D721Med (cell line): ENCODE data around the gene ADAMTSL3.

ENCODE experiments used
- DNase-seq: peaks from one replicate; pipeline ENCODE4 v3.0.0; 2011; ENCODE audit warnings: low spot score; ENCODE audit not compliant: insufficient read length
- FAIRE-seq: peaks from 2 replicates; lab custom pipeline; 2011; peaks lifted over from hg19 to GRCh38; lab: Jason Lieb, UNC
- CTCF ChIP-seq: IDR thresholded peaks from 2 replicates; pipeline ENCODE4 v1.5.1; 2012; ENCODE audit warnings: mild to moderate bottlenecking, control low read depth; ENCODE audit not compliant: insufficient read depth; ENCODE audit errors: missing control alignments

The ADAMTSL3 gene

GRCh38 chr15:83991163-83991562 lies 337.2 kb downstream of the ADAMTSL3 start:
- DNase-seq, result no peak
- no peak for FAIRE-seq
- TF ChIP-seq CTCF, result no peak

- no peak for TF ChIP-seq CTCF
- FAIRE-seq (no peak), DNase-seq (no peak)
Observed at GRCh38 chr15:83992324-83993031, 338.6 kb downstream of the ADAMTSL3 start.

- no peak for DNase-seq
- TF ChIP-seq CTCF, result no peak
- FAIRE-seq, result no peak
Observed at GRCh38 chr15:83993591-83993990, 339.7 kb downstream of the ADAMTSL3 start.

DNA sequence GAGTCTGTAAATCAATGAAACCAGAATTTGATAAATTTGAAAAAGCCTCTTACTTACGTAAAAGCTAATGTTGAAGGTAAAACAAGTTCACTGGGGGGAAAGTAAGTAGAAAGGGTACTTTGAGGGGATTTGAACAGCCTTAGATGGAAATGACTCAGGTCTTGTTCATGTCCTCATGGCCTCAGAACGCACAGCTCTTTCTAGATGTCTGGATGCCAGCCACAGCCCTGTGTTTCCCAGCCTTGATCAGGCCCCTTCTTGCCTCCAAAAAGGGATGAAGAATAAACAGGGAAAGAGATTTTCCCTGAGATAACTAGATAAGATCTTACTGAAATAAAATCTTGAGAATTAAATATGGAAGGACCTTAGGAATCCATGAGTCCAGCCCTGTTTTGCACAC lies 344.6 kb downstream of the ADAMTSL3 start:
- no peak for FAIRE-seq
- no peak for TF ChIP-seq CTCF
- no peak for DNase-seq

DNA sequence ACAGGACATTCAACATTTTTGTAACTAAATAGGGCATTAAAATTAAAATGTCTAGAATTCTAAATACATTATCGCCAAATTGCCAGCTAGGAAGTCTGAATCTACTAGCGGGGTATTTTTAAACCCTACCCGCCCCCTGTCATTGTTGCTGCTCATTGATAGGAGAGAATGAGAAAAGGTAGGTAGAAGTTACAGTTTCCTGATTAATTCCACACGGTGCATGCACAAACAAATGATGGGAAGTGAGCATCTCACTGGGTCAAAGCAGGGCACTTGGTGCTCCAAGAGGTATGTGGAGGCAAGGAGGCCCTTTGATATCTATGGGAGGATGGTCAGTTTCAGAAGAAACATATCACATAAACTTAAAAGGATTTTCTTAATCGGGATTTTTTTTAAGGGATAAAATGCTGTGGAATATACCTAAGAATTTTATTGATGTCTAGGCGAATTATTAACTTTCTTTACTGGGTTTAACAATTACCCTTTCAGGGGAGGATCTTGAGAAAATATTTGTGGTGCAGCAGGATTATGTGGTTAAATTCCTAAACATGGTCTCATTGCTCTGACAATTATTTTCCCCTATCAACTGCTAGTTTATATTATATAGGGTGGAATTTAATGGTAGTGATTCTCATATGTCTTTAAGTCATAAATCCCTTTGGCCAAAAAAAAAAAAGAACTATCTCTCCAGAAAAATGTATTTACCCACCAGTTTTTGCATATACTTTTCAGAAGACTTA lies 345.6 kb downstream of the ADAMTSL3 start:
- no peak for TF ChIP-seq CTCF
- DNase-seq (no peak), FAIRE-seq (no peak)

DNA sequence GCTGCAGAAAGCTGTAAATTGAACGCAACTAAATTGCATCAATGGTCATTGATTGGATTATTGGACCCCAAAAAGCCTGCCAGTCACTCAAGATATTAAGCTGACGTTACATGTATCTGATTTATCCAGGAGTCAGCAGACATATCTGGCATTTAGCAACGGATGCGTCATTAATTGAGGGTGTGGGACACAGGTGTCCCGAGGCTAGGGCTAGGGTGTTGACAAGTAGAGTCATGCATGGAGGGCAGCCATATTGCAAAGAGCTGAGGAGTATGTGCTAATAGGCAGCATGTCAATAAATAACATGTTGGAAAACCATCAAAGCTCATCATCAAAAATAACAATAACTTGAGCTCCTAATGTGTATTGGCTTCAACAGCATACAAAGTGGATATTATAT lies 347.1 kb downstream of the ADAMTSL3 start:
- no peak for FAIRE-seq
- no peak for DNase-seq
- TF ChIP-seq CTCF, result no peak

GRCh38 chr15:84001655-84002054 lies 347.7 kb downstream of the ADAMTSL3 start:
- DNase-seq, result no peak
- TF ChIP-seq CTCF, result no peak
- no peak for FAIRE-seq
